ENCODE results near the gene ZFP91.

Gene ZFP91

GRCh38 chr11:58606930-58607714 lies 28.3 kb downstream of the ZFP91 start:
- no peak for TF ChIP-seq GATA2 (IDR thresholded peaks at IDR 0.05; ENCODE audit: low read depth, low read length)
- TF ChIP-seq GATA3 (IDR thresholded peaks at IDR 0.05; ENCODE audit: low read depth, low read length): no peak

DNA sequence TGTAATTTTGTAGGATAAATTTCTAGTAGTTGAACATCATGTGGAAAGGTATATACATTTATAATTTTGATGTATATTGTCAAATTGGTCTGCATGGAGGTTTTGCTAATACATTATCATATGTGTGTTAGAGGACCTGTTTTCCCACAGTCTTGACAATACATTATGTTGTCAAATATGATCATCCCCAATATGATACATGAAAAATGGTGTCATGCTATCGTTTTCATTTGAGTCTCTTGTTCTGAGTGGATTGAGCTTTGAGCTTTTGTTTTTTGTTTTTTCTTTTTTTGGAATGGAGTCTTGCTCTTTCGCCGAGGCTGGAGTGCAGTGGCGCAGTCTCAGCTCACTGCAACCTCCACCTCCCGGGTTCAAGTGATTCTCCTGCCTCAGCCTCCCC lies 29.5 kb downstream of the ZFP91 start:
- TF ChIP-seq GATA2 (IDR thresholded peaks at IDR 0.05; ENCODE audit: low read depth, low read length): no peak
- no peak for TF ChIP-seq GATA3 (IDR thresholded peaks at IDR 0.05; ENCODE audit: low read depth, low read length)

DNA sequence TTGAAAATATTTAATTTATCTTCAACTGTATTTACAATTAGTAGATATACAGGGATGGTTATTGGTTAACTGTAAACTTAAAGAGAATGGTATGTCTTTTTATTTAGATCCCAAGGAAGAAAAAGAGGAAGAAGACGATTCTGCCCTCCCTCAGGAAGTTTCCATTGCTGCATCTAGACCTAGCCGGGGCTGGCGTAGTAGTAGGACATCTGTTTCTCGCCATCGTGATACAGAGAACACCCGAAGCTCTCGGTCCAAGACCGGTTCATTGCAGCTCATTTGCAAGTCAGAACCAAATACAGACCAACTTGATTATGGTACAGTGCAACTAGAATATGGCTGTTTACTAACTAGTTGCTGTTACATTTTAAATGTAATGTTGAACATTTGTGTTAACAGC lies 30.9 kb downstream of the ZFP91 start:
- no peak for TF ChIP-seq GATA3 (IDR thresholded peaks at IDR 0.05; ENCODE audit: low read depth, low read length)
- TF ChIP-seq GATA2 (IDR thresholded peaks at IDR 0.05; ENCODE audit: low read depth, low read length): no peak

- no peak for TF ChIP-seq GATA2 (IDR thresholded peaks at IDR 0.05; ENCODE audit: low read depth, low read length)
- no peak for TF ChIP-seq GATA3 (IDR thresholded peaks at IDR 0.05; ENCODE audit: low read depth, low read length)
These were observed 34.4 kb downstream of the ZFP91 start for GRCh38 chr11:58613228-58613627.

GRCh38 chr11:58615559-58615958 lies 36.7 kb downstream of the ZFP91 start:
- TF ChIP-seq GATA2 (IDR thresholded peaks at IDR 0.05; ENCODE audit: low read depth, low read length): no peak
- no peak for TF ChIP-seq GATA3 (IDR thresholded peaks at IDR 0.05; ENCODE audit: low read depth, low read length)

DNA sequence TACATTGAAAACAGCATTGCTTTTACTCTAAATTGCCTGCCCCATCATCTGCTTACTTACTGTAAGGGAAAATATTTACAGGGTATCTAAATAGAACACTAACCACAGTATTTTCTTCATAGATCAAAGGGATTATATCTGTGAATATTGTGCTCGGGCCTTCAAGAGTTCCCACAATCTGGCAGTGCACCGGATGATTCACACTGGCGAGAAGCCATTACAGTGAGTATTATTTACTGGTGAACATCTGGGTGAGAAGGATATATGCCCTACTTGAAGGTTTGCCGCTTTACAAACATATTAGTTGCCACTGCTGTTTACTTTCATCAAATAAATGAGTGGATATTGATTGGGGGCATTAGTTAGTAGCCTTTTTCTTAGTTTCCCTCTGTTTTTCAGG lies 37.7 kb downstream of the ZFP91 start:
- TF ChIP-seq GATA3 (IDR thresholded peaks at IDR 0.05; ENCODE audit: low read depth, low read length): no peak
- TF ChIP-seq GATA2 (IDR thresholded peaks at IDR 0.05; ENCODE audit: low read depth, low read length): no peak

DNA sequence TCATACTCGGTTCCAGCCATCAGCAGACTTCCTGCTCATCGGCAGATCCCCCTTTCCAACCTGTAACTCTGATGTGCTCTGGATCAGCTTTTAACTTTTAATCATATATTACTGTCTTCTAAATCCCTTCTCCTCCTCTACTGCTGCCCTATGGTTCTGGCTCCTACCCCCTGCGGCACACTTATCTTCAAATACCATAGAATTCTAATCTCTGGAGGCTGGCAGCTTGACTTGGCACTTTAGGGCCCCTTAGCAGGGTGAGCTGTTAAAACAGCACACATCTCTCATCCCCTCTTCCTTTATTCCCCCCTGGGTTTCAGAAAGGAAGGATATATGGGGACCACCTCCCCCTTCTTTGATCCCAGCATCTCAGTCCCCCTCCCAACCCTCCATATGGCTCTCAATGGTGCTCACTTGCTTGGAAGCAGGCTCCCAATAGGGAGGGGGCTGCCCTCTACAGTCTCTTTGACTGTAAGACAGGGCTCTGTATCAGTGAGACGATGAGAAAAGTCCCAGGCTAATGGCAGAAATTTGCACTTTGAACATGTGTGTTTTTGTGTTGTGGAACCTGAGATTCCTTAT lies 39.2 kb downstream of the ZFP91 start:
- no peak for TF ChIP-seq GATA2 (IDR thresholded peaks at IDR 0.05; ENCODE audit: low read depth, low read length)

- TF ChIP-seq GATA3 (IDR thresholded peaks at IDR 0.05; ENCODE audit: low read depth, low read length): no peak
- TF ChIP-seq GATA2 (IDR thresholded peaks at IDR 0.05; ENCODE audit: low read depth, low read length): no peak
These were observed 42.9 kb downstream of the ZFP91 start for GRCh38 chr11:58621586-58622262.

- TF ChIP-seq GATA2 (IDR thresholded peaks at IDR 0.05; ENCODE audit: low read depth, low read length) (no peak), GATA3 (IDR thresholded peaks at IDR 0.05; ENCODE audit: low read depth, low read length) (no peak)
These were observed 43.5 kb downstream of the ZFP91 start, which contains the start of gene CNTF for GRCh38 chr11:58622344-58622743. TSS of gene CNTF (plus strand) at chr11:58622665. CDS start at chr11:58622753, 88 bp downstream.

DNA sequence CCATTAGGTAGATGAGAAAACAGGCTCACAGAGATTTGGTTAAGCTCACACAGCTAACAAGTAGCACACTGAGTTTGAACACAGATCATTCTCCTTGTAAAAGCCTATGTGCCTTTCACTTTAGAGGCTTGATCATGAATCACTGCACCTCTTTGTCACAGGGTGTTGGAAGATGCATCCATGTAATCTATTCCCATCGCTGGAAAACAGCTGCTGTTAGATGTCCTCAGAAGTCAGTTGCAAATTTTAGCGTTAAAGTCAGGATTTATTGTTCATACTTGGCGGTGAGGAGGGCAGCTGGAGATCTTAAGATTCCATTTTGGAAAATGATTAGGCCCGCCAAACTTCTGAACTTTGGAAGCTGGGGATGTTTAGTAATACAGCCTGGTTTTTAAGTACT lies 46.2 kb downstream of the ZFP91 start:
- TF ChIP-seq GATA3 (IDR thresholded peaks at IDR 0.05; ENCODE audit: low read depth, low read length) (no peak), GATA2 (IDR thresholded peaks at IDR 0.05; ENCODE audit: low read depth, low read length) (no peak)

- TF ChIP-seq GATA3 (IDR thresholded peaks at IDR 0.05; ENCODE audit: low read depth, low read length) (no peak), GATA2 (IDR thresholded peaks at IDR 0.05; ENCODE audit: low read depth, low read length) (no peak)
These were observed 47.1 kb downstream of the ZFP91 start for GRCh38 chr11:58625826-58626460.

DNA sequence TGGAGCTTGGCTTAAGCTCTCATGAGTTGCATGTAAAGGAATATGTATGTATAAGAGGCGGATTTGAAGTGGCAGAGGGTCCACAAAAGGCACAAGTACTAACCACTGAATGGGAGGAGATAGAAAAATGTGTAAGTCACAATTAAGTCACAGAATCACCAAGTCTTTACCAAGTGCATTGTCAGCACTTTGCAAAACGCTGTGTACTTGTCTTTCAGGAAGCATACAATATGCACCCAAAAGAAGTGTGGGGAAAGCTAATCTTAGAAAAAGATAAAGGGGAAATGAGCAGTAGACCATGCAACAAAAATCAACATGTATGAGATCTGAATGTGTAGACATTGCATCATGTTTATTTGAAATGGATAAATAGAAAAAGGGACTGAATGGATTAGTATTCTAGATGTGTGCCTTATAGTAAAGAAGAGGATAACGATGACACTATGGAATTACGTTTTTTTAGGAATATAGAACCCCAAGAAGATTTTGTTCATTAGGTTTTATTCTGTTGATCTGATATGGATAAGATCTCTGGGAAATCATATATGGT lies 48.1 kb downstream of the ZFP91 start:
- no peak for TF ChIP-seq GATA2 (IDR thresholded peaks at IDR 0.05; ENCODE audit: low read depth, low read length)
- no peak for TF ChIP-seq GATA3 (IDR thresholded peaks at IDR 0.05; ENCODE audit: low read depth, low read length)

- TF ChIP-seq GATA2 (IDR thresholded peaks at IDR 0.05; ENCODE audit: low read depth, low read length): no peak
- TF ChIP-seq GATA3 (IDR thresholded peaks at IDR 0.05; ENCODE audit: low read depth, low read length): no peak
These were observed 49.6 kb downstream of the ZFP91 start for GRCh38 chr11:58628446-58628845.

GRCh38 chr11:58629857-58630256 lies 51.0 kb downstream of the ZFP91 start:
- no peak for TF ChIP-seq GATA3 (IDR thresholded peaks at IDR 0.05; ENCODE audit: low read depth, low read length)
- no peak for TF ChIP-seq GATA2 (IDR thresholded peaks at IDR 0.05; ENCODE audit: low read depth, low read length)
